ENCODE results near the gene SLC35F3.

DNA sequence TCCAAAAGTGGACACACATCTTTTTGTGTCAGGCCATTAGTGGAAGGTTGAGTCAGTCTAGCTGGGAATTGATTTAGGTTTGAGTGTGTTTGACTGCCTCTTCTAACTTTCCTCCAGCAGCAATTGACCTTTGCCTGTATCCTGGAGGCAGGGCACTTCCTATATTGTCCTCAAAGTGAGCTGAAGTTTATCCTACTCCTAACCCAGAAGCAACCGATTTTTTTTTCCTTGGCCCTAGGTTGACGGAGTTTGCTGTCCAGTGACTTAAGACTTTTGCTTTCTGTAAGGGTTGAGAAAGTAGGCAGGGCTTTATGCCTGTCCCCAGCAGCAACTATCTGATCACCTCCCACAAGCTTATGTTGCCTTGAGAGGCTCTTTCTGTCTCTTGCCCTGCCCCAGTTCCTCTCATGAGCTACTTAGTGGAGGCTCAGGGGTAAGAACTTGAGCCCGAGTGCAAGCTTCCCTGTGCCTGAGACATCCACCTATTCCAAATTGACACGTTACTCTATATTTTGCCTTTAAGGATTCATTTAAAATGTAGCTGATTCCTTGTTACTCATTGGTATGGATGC lies 30.9 kb downstream of the SLC35F3 start:
- TF ChIP-seq CTCF (IDR thresholded peaks at IDR 0.05; ENCODE audit: insufficient read depth, low read length, poor library complexity, severe bottlenecking) (no peak), EZH2phosphoT487 (conservative IDR thresholded peaks at IDR 0.05; ENCODE audit: low read length) (no peak)
